HL-60 (cell line): ENCODE measurements around the gene DHRS3. TPM values are rescaled to one million over a fixed set of nuclear protein-coding genes. Genes with fewer than 3 reads are reported as not detected.

Experiments used
- DNase-seq, 2 experiments: peaks; one replicate each; pipeline ENCODE4 v3.0.0-alpha.2; 2010 to 2020; ENCODE audit warnings: low read depth in 1 of 2, low spot score in 1 of 2
- H3K27ac ChIP-seq: fragments of 250-450 bp; sonication (Bioruptor Pico); replicated peaks from 2 replicates; pipeline ENCODE4 v1.5.1; 2020; ENCODE audit warnings: mild to moderate bottlenecking, moderate library complexity
- H3K27me3 ChIP-seq: fragments of 250-450 bp; sonication (Bioruptor Pico); 2 replicates; pipeline ENCODE4 v1.5.1; 2021; ENCODE audit warnings: mild to moderate bottlenecking, moderate library complexity; ENCODE audit not compliant: insufficient read depth, poor library complexity, severe bottlenecking
- H3K4me3 ChIP-seq: replicated peaks from 2 replicates; pipeline ENCODE4 v1.5.1; 2011; ENCODE audit warnings: mild to moderate bottlenecking, control low read depth, low read length; ENCODE audit not compliant: insufficient read depth
- GABPA ChIP-seq: IDR thresholded peaks from 2 replicates; pipeline ENCODE4 v1.6.1; 2012; ENCODE audit warnings: low read depth
- POLR2AphosphoS5 ChIP-seq: IDR thresholded peaks from 2 replicates; pipeline ENCODE4 v1.6.1; 2012; ENCODE audit warnings: low read depth
- REST ChIP-seq: IDR thresholded peaks from 2 replicates; pipeline ENCODE4 v1.6.1; 2012; ENCODE audit warnings: low read depth; ENCODE audit not compliant: insufficient replicate concordance
- SPI1 ChIP-seq: IDR thresholded peaks from 2 replicates; pipeline ENCODE4 v1.6.1; 2012; ENCODE audit warnings: low read depth, mild to moderate bottlenecking, borderline replicate concordance
- microRNA-seq: library from miRNA; unstranded; fragments of <30 nt; microRNA quantifications from one replicate; pipeline ENCODE4, GENCODE V29; 2018
- TF ChIP-seq, protein P1 (sequence below): IDR thresholded peaks from one replicate; pipeline ENCODE4 v1.5.1; 2011; ENCODE audit warnings: low read length, control low read depth, inconsistent platforms; ENCODE audit not compliant: insufficient read depth

DHRS3 gene

DNA sequence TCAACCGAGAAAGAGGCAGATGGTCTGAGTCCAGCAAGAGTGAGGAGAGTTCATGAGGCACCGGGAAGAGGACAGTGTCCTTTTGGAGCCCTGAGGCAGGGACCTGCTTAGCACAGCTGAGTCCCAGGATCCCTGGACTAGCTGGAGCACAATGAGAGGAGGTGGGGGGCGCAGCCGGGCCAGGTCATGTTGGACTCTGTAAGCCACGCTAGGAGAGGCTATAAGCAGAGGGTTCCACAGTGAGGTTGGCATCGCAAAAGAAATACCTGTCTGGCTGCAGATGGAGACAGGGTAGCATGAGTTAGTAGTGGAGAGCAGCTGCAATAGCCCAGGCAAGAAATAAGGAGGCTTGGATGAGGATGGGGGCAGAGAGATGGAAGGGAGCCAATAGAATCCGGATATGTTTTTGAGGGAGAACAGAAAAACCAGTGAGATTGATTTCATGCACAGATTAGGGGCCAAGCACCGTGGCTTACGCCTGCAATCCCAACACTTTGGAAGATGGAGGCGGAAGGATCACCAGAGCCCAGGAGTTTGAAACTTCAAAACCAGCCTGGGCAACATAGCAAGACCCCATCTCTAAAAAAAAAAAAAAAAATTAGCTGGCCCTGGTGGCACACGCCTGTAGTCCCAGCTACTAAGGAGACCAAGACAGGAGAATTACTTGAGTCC lies 98.2 kb downstream of the DHRS3 start:
- TF ChIP-seq REST (no peak), SPI1 (no peak), GABPA (no peak), POLR2AphosphoS5 (no peak)
- TF ChIP-seq, protein P1, sequence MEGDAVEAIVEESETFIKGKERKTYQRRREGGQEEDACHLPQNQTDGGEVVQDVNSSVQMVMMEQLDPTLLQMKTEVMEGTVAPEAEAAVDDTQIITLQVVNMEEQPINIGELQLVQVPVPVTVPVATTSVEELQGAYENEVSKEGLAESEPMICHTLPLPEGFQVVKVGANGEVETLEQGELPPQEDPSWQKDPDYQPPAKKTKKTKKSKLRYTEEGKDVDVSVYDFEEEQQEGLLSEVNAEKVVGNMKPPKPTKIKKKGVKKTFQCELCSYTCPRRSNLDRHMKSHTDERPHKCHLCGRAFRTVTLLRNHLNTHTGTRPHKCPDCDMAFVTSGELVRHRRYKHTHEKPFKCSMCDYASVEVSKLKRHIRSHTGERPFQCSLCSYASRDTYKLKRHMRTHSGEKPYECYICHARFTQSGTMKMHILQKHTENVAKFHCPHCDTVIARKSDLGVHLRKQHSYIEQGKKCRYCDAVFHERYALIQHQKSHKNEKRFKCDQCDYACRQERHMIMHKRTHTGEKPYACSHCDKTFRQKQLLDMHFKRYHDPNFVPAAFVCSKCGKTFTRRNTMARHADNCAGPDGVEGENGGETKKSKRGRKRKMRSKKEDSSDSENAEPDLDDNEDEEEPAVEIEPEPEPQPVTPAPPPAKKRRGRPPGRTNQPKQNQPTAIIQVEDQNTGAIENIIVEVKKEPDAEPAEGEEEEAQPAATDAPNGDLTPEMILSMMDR: no peak
- no peak overlapping the region for H3K4me3 ChIP-seq
- H3K27me3 ChIP-seq: no peaks in the 10 kb centered on the region
- no peak for DNase-seq
- no peak overlapping the region for H3K27ac ChIP-seq

DNA sequence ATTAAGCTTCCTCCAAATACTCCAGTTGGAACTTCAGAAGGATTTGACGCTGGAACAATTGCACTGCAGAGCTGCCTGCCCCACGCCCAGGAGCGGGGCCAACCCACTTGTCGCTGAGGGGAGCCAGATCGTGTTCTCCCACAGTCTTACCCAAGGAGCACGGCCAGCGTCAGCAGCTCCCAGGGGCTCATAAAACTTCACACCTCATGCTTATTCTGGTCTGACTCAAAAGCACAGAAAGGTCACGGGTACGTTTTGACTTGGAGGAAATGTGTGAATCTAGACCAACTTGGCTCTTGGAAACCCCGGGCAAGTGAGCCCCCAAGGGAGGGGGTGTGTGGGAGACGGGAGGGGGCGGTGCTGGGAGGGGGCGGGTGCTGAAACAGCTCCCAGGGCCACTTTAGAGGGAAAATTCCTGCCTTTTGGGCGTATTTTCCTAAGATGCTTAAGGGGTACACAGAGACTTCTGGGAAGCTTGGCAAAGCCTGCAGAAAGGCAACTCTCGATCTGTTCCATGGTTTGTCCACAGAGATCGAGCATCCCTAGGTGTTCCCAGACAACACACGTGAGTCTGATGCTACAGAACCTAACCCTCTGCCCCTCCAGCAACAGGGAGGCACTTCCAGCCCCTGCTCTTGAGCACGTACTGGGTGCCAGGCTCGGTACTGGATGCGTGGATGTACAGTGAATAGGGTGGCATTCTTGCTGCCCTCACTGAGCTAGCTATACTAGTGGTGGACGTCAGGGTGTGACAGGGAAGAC lies 98.9 kb downstream of the DHRS3 start:
- DNase-seq: no peak

More for the DNA sequence above, 98.9 kb downstream of the DHRS3 start:
- Histone ChIP-seq H3K27me3 (no peaks in the 10 kb centered on the region), H3K4me3 (no peak overlapping the region), H3K27ac (no peak overlapping the region)
- TF ChIP-seq POLR2AphosphoS5 (no peak), GABPA (no peak), REST (no peak), SPI1 (no peak)
- TF ChIP-seq, protein P1: no peak

Small RNAs within 50 kb of the gene (microRNA-seq; reads per million reads assigned to microRNA genes)
- not detected for gene MIR6730
